ENCODE results near the gene BBOF1. TPM values are rescaled to one million over a fixed set of nuclear protein-coding genes. Genes with fewer than 3 reads are reported as not detected.
A peak's percentile ranks its signal among the peaks of the same experiment; 100 is the strongest.

BBOF1 gene, protein sequence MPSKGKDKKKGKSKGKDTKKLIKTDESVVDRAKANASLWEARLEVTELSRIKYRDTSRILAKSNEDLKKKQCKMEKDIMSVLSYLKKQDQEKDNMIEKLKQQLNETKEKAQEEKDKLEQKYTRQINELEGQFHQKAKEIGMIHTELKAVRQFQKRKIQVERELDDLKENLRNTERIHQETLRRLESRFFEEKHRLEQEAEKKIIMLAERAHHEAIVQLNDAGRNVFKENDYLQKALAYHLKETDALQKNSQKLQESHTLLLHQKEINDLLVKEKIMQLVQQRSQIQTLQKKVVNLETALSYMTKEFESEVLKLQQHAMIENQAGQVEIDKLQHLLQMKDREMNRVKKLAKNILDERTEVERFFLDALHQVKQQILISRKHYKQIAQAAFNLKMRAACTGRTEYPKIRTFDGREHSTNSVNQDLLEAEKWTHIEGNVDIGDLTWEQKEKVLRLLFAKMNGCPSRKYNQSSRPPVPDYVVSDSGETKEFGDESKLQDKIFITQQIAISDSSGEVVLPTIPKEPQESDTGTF
- total RNA-seq (1 to 10 TPM; 1.0 to 1.7 (median 1.3) TPM), polyA plus RNA-seq (1 to 10 TPM; 1.1 to 3.2 (median 2.1) TPM)
- long read RNA-seq, donor 1, partial matches to known transcripts = 0 of 4 reads
- long read RNA-seq, donor 1, other reads (novel, unspliced or antisense) = 4 of 4 reads
- long read RNA-seq, donor 2, partial matches to known transcripts = 3 of 7 reads
- long read RNA-seq, donor 2, other reads (novel, unspliced or antisense) = 4 of 7 reads

DNA sequence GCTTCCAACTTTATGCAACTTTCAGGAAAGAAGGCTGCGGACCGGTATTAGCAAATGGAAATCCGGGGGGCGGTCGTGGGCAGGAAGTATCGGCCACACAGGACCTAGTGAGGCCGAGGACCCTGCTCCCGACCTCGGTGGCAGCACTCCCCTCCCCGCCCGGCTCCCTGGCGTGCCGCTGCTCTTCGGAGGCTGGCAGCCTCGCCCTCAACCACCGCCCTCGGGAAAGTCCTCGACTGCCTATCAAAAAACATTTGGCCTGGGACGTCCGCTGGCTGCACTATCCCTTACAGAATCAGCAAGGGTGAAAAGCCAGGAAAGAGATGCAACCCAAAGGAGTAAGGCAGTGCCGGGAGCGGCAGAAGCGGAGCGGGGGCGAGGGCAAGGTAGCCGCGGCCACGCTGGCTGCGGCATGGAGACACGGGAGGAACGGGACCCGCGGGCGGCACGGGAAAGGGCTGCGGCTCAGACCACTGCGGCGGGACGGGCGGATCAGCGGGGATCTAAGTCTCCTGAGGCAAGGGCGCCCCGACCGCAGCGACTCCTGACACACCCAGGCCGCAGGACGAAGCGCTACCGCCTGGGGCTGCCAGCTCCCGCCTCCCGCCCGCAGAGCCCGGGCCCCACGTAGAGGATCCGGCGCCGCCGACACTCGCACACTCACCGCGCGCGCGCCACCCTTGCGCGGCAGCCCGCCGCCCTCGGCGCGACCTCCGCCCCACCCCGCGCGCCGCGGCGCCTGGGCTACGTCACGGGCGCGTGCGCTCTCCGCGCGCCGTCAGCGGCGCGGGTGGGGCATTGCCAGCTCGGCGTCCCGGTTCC lies at the start of gene BBOF1, which contains the start of gene ENTPD5:
Gene BBOF1 (plus strand): TSS at position 764 of the 822 bp plus-strand sequence. CDS start 130 bp downstream, outside the sequence.
Gene ENTPD5 (minus strand): TSS at position 703 of the 822 bp plus-strand sequence. CDS start 31,186 bp downstream, outside the sequence.
- Histone ChIP-seq H3K36me3 (ENCODE audit: insufficient read depth in 1 of 2, low read depth in 1 of 2) (peaks cover 0 to 17% of the 10 kb centered on the region in 2 donors), H3K4me3 (peak within 1 kb of the TSS; percentile 97), H3K27ac (peak within 1 kb of the TSS; percentile 99), H3K9me3 (no peaks in the 10 kb centered on the region), H3K4me1 (peaks cover 3% of the 10 kb centered on the region), H3K27me3 (ENCODE audit: insufficient read depth in 3 of 3, low read length in 2 of 3) (no peaks in the 10 kb centered on the region)
- TF ChIP-seq, protein P1, sequence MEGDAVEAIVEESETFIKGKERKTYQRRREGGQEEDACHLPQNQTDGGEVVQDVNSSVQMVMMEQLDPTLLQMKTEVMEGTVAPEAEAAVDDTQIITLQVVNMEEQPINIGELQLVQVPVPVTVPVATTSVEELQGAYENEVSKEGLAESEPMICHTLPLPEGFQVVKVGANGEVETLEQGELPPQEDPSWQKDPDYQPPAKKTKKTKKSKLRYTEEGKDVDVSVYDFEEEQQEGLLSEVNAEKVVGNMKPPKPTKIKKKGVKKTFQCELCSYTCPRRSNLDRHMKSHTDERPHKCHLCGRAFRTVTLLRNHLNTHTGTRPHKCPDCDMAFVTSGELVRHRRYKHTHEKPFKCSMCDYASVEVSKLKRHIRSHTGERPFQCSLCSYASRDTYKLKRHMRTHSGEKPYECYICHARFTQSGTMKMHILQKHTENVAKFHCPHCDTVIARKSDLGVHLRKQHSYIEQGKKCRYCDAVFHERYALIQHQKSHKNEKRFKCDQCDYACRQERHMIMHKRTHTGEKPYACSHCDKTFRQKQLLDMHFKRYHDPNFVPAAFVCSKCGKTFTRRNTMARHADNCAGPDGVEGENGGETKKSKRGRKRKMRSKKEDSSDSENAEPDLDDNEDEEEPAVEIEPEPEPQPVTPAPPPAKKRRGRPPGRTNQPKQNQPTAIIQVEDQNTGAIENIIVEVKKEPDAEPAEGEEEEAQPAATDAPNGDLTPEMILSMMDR (IDR thresholded peaks at IDR 0.05) = no peak
- intact Hi-C loops (cut with DNase I) = loop anchor here in 1 of 2 donors (2.0 kb wide), 1 partner anchor 68 kb away; the partner anchor contains the start of genes COQ6 and FAM161B
- DNase-seq = peak; percentile 88 to 93
- 0 to 1% (median 0%) methylated on average over 76 to 93 of the region's 93 CpGs for WGBS, 3 donors
- ATAC-seq = peak; percentile 97 to 99 (median 98)

DNA sequence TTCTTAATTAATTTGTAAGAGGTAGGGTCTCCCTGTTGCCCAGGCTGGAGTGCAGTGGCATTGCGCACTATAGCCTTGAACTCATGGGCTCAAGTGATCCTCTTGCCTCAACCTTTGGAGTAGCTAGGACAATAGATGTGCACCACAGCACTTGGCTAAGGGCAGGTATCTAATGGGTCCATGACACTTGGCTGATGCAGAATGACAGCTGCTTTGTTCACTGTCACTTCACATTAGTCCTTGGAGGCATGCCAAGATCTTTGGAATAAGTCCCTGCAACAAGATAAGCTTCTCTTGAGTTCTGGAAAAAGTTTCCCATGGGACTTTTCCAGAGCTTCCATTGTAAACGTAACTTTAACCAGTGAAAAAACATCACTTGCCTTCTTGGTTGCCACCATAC lies 45.7 kb upstream of the BBOF1 start:
- DNase-seq (no peak), ATAC-seq (peak; percentile 63 to 91 (median 86))
- H3K4me3 ChIP-seq = no peak overlapping the region
- no peak overlapping the region for H3K27ac ChIP-seq
- no peaks in the 10 kb centered on the region for H3K27me3 ChIP-seq (ENCODE audit: insufficient read depth in 3 of 3, low read length in 2 of 3)
- peaks cover 6% of the 10 kb centered on the region for H3K4me1 ChIP-seq
- intact Hi-C loops (cut with DNase I) = no loop called here
- no peaks in the 10 kb centered on the region for H3K9me3 ChIP-seq
- H3K36me3 ChIP-seq (ENCODE audit: insufficient read depth in 1 of 2, low read depth in 1 of 2) = peaks cover 5 to 88% of the 10 kb centered on the region in 2 donors
- WGBS, 3 donors = 47 to 54% (median 53%) methylated on average over 2 of the region's 2 CpGs
- TF ChIP-seq, protein P1 (IDR thresholded peaks at IDR 0.05) = no peak

DNA sequence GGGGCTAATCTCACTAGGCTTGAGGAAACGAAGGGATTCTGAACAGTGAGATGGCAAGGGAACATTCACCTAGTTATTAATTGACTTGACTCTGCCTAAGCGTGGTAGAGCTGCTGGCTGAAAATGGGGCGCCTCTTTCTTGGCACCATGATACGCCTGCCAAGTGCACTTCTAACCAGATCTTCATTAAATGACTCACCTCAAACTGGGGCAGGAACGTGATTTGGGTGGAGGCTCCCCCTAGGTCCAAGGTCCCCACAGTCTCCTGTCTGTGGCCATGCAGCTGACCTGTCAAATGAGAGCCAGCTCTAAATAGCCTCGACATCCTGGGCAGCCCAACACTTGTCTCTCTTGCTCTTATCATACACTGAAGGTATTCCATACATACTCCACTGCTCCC lies 43.0 kb upstream of the BBOF1 start:
- TF ChIP-seq, protein P1 (IDR thresholded peaks at IDR 0.05) = no peak
- DNase-seq = no peak
- intact Hi-C loops (cut with DNase I) = no loop called here
- H3K27ac ChIP-seq = no peak overlapping the region
- H3K27me3 ChIP-seq (ENCODE audit: insufficient read depth in 3 of 3, low read length in 2 of 3) = no peaks in the 10 kb centered on the region
- ATAC-seq = no peak
- peaks cover 6% of the 10 kb centered on the region for H3K4me1 ChIP-seq
- 82 to 94% (median 85%) methylated on average over 6 of the region's 6 CpGs for WGBS, 3 donors
- no peak overlapping the region for H3K4me3 ChIP-seq
- H3K9me3 ChIP-seq = no peaks in the 10 kb centered on the region
- peaks cover 0 to 67% of the 10 kb centered on the region in 2 donors for H3K36me3 ChIP-seq (ENCODE audit: insufficient read depth in 1 of 2, low read depth in 1 of 2)

DNA sequence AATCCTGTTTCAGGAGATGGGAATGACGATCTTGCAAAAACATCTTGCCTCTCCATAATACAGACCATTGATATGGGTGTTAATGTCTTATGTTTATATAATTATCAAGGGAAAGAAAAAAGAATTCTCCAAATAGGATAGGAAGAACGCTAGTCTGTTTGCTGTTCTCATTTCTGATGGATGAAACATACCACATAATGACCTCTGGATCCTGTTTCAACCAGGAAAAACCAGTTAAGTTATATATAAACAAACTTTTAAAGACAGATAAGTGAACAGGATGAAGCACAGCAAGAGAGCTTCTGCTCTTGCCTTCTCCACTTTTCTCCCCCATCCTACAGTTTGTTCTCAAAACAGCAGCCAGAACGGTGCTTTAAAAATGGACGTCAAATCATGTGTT lies 41.3 kb upstream of the BBOF1 start:
- H3K4me1 ChIP-seq = peaks cover 6% of the 10 kb centered on the region
- 62 to 64% (median 62%) methylated on average over 4 of the region's 4 CpGs for WGBS, 3 donors
- H3K27me3 ChIP-seq (ENCODE audit: insufficient read depth in 3 of 3, low read length in 2 of 3) = no peaks in the 10 kb centered on the region
- ATAC-seq (no peak), DNase-seq (no peak)
- intact Hi-C loops (cut with DNase I) = no loop called here
- TF ChIP-seq, protein P1 (IDR thresholded peaks at IDR 0.05) = no peak
- peaks cover 0 to 68% of the 10 kb centered on the region in 2 donors for H3K36me3 ChIP-seq (ENCODE audit: insufficient read depth in 1 of 2, low read depth in 1 of 2)
- H3K27ac ChIP-seq = no peak overlapping the region
- no peak overlapping the region for H3K4me3 ChIP-seq
- H3K9me3 ChIP-seq = no peaks in the 10 kb centered on the region

Measured in psoas muscle (tissue), 8 donors.